HG03558 (cell line): ENCODE results near the gene PTPN9.
"Not testable (repeated sequence)": the region's sequence is repeated elsewhere in the genome, so short reads cannot be mapped to it uniquely, and the experiment has no call there.

ENCODE experiments used
- ATAC-seq: cut with Tn5 transposase; IDR thresholded peaks from one replicate; pipeline ENCODE4 v1.9.1; 2021; ENCODE audit warnings: moderate number of reproducible peaks; ENCODE audit not compliant: unreplicated experiment; ENCODE audit errors: extremely low read depth

The PTPN9 gene

GRCh38 chr15:75578948-75579920 is at the start of gene PTPN9:
TSS of gene PTPN9 (minus strand) at chr15:75579315. CDS start at chr15:75578776, 539 bp downstream.
- ATAC-seq = no peak

GRCh38 chr15:75625542-75626347 is 46.6 kb upstream of the PTPN9 start, which contains the start of gene SNUPN:
TSS of gene SNUPN (minus strand) at chr15:75625725. CDS start at chr15:75621051, 4,674 bp downstream.
- ATAC-seq = peak; percentile 45

GRCh38 chr15:75622505-75622904 is 43.4 kb upstream of the PTPN9 start:
- no peak for ATAC-seq

- ATAC-seq = no peak
Observed at GRCh38 chr15:75620841-75621391, 41.8 kb upstream of the PTPN9 start.

- no peak for ATAC-seq
Observed at GRCh38 chr15:75620058-75620820, 41.1 kb upstream of the PTPN9 start.

GRCh38 chr15:75616766-75617165 is 37.7 kb upstream of the PTPN9 start:
- no peak for ATAC-seq

GRCh38 chr15:75606711-75607699 is 27.9 kb upstream of the PTPN9 start:
- ATAC-seq = no peak

GRCh38 chr15:75606026-75606425 is 26.9 kb upstream of the PTPN9 start:
- no peak for ATAC-seq

GRCh38 chr15:75599401-75599800 is 20.3 kb upstream of the PTPN9 start:
- ATAC-seq = no peak

GRCh38 chr15:75598361-75598760 is 19.2 kb upstream of the PTPN9 start:
- ATAC-seq = no peak

- no peak for ATAC-seq
Observed at GRCh38 chr15:75597667-75598341, 18.7 kb upstream of the PTPN9 start.

- no peak for ATAC-seq
Observed at GRCh38 chr15:75596703-75597345, 17.7 kb upstream of the PTPN9 start.

- ATAC-seq = no peak
Observed at GRCh38 chr15:75594276-75594675, 15.2 kb upstream of the PTPN9 start.

GRCh38 chr15:75591655-75592364 is 12.7 kb upstream of the PTPN9 start:
- no peak for ATAC-seq

GRCh38 chr15:75590239-75590638 is 11.1 kb upstream of the PTPN9 start:
- no peak for ATAC-seq

- ATAC-seq = no peak
Observed at GRCh38 chr15:75589071-75589470, 10.0 kb upstream of the PTPN9 start.

- not testable (repeated sequence) for ATAC-seq
Observed at GRCh38 chr15:75586422-75586821, 7.3 kb upstream of the PTPN9 start.
